Jurkat, Clone E6-1 (cell line): ENCODE results near the gene GAS5.
"Not testable (repeated sequence)": the region's sequence is repeated elsewhere in the genome, so short reads cannot be mapped to it uniquely, and the experiment has no call there.

ENCODE experiments used
- DNase-seq: peaks from one replicate; pipeline ENCODE4 v3.0.0-alpha.2; 2011; ENCODE audit warnings: low read depth, low spot score
- H3K4me3 ChIP-seq: 2 replicates; pipeline ENCODE4 v1.5.1; 2011; ENCODE audit warnings: mild to moderate bottlenecking, low read length, control low read depth, moderate library complexity

The GAS5 gene

DNA sequence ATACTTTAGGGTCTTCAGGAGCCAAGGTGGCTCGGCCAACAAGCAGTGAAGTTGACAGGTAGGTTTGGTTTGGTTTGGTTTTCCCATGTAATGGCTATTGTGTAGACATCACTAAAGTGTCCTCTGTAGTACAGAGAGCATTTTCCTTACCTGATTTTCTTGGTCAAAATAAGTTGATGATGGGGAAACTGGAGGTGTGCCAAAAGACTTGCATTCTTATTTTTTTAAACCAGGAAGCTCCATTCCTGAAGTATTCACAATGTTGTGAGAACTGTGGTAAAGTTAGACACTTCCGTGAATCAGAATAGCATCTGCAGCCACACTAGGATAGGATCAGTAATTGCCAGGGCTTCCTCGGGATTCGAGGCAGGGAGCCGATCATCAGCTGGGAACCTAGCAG is 3.3 kb upstream of the GAS5 start:
- DNase-seq: no peak
- H3K4me3 ChIP-seq: no peak overlapping the region

DNA sequence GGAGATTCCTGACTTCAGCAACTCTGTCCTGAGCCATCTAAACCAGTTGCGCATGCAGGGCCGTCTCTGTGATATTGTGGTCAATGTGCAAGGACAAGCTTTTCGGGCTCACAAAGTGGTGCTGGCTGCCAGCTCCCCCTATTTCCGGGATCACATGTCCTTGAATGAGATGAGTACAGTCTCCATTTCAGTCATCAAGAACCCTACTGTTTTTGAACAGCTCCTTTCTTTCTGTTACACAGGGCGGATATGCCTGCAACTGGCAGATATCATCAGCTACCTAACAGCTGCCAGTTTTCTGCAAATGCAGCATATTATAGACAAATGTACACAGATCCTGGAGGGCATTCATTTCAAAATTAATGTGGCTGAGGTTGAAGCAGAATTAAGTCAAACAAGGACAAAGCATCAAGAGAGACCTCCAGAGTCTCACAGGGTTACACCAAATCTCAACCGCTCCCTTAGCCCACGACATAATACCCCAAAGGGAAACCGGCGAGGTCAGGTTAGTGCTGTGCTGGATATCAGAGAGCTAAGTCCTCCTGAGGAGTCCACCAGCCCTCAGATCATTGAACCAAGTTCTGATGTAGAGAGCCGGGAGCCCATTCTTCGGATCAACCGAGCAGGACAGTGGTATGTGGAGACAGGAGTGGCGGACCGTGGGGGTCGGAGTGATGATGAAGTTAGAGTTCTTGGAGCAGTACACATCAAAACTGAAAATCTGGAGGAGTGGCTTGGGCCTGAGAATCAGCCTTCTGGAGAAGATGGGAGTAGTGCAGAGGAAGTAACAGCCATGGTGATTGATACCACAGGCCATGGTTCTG is 2.7 kb upstream of the GAS5 start:
- peak overlapping the region; percentile 32 for H3K4me3 ChIP-seq
- DNase-seq: peak; percentile 77

DNA sequence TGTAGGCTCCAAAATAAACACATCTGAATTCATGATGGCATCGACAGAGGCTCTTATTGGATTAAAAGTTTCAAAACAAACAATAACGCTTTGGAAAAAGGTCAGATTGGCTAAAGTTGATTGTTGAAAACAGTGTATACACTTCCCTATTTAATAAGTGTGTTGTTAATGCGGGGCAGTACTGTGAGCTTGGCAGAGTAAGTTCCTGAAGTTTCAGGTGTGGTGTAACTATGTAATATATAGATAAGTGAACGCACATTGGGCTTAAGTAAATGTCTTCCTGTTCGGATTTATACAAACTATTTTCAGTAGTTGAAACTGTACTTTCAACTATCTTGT is 1.2 kb upstream of the GAS5 start:
- DNase-seq: no peak
- peak overlapping the region; percentile 97 for H3K4me3 ChIP-seq

- DNase-seq: peak; percentile 87
- peak within 1 kb of the TSS; percentile 97 for H3K4me3 ChIP-seq
These were observed 654 bp upstream of the GAS5 start, which contains the start of gene ZBTB37 for GRCh38 chr1:173868266-173869020. TSS of gene ZBTB37 (plus strand) at chr1:173868380. CDS start at chr1:173870226, 1,846 bp downstream.

DNA sequence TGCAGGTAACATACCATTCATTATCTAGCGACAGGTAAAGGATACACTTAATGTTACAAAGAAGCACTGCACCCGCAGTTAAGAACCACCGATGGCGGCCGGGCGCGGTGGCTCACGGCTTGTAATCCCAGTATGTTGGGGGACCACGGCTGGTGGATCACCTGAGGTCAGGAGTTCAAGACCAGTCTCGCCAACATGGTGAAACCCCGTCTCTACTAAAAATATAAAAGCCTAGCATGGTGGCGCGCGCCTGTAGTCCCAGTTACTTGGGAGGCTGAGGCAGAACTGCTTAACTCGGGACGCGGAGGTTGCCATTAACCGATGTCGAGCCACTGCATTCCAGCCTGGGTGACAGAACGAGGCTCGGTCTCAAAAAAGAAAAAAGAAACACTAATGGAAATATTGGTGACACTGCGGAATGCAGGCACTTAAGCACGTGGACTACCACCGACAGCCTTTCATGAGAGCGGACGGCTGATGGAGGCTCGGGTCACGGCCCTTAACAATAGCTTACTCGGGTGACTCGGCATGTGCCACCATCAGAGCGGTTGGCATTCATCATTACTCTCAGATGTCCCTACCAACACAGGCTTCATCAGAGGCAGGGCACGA is 542 bp downstream of the GAS5 start:
- no peak for DNase-seq
- H3K4me3 ChIP-seq: peak overlapping the region; percentile 97

DNA sequence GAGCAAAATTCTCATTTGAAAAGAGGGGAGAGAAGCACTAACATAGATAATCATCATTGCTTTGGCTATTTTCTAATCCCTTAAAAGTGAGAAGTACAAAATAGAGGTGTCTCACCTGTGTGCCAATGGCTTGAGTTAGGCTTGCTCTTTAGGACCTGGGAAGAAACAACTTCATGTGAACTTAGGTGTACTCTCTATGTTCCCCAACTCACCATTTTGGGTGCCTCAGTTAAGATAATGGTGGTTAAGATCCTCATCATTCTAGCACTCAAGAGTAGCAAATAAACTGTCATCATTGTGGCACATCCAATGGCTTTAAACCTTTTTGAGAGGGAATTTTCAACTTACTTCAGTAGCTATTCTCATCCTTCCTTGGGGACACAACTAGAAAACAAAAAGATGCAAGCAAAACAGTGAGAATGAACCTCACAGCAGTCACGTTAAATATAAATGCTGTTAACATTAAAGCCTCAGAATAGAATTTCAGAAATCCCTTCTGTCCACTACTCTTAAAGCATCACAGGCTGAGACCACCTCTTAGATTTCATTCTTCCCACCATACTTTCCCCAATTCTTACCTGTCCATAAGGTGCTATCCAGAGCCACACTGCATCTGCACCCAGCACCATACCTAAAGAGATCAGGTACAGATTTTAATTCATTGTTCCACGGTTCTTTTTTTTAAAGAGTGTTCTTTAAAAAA is 1.2 kb downstream of the GAS5 start:
- H3K4me3 ChIP-seq: peak overlapping the region; percentile 97
- no peak for DNase-seq

DNA sequence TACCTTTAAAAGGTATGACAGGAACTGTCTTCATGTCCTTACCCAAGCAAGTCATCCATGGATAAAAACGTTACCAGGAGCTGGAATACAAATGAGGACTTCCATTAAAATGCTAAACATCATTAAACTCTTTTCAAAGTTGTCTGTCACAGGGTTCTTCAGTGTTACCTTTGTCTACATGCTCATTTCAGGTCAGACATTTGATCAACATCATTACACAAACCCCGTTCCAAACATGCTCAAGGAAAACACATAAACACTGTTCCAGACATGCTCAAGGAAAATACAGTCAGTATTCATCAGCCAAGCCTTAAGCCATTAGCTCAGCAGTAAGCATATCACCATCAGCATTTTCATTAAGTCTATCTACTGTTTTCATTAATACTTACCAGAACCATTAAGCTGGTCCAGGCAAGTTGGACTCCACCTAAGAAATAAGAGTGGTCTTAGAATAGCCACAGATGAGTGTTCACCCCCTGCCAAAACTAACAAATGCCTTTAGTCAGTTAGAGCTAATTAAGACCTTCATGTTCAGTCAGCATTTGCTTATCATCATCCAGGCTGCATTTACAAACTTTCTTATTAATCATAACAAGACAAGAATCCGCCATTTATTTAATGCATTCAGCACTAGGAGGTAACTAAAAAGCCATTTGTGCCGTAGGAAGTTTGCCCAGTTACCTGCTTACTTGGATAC is 2.2 kb downstream of the GAS5 start:
- H3K4me3 ChIP-seq: peak overlapping the region; percentile 97
- DNase-seq: no peak

DNA sequence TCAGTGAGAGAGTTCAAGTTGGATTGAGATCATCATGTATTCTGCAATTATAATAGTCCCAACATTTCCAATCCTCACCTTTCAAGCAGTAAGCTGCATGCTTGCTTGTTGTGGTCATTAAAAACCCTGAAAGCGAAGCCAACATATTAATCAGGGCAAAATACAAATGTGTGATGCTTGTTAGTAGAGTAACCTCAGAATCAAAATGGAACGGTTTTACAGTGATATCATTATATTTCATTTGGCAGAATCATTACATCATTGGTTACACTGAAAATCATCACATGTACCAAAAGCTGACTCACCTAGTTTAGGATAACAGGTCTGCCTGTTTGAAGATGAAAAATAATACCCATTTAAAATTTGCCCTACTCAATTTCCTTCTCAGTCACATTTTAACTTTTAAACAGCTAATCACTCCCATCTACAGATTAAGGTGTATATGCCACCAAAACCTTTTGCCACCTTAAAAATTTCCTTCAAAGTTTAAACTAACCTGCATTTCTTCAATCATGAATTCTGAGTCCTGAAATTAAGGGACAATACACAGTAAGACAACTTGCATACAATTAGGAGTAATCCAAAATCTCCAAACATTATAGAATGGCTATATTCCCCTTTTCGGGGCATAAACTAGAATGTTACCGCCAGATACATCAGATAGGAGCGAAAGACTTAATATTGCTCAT is 3.5 kb downstream of the GAS5 start:
- no peak overlapping the region for H3K4me3 ChIP-seq
- DNase-seq: no peak

DNA sequence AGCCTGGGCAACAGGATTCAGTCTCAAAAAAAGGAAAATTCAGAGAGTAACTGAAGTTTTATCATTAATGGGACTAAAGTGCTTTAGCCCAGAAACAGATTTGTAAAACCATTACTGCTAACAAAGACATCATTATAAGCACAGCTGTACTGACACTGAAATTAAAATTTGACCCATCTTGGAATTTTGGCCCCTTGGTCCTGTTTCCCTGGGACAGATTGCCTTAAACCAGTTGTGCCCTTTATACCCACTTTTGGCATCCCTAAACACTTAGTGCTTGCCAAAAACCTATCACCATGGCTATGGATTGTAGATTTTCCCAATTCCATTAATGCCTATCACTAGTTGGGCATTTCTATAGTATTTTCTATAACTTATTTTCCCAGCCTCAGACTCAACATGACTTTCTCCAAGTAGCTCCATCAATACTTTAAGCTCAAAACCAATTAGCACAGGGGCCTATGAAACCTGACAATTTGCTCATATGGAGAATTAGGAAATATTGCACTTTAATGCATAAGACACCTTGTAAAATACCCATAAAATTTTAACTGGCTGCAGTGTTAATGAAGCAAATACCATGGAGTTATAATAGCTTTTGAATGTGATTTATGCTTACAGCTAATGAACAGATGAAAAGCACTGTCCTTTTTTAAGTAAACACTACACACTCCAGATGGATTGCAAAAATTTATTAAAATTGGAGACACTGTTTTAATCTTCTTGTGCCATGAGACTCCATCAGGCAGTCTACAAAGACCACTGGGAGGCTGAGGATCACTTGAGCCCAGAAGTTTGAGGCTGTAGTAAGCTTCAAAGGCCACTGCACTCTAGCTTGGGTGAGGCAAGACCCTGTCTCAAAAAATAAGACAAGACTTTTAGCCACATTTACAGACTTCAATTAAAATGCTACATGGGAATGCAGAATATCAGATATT is 4.3 kb downstream of the GAS5 start:
- no peak for DNase-seq
- no peak overlapping the region for H3K4me3 ChIP-seq

DNA sequence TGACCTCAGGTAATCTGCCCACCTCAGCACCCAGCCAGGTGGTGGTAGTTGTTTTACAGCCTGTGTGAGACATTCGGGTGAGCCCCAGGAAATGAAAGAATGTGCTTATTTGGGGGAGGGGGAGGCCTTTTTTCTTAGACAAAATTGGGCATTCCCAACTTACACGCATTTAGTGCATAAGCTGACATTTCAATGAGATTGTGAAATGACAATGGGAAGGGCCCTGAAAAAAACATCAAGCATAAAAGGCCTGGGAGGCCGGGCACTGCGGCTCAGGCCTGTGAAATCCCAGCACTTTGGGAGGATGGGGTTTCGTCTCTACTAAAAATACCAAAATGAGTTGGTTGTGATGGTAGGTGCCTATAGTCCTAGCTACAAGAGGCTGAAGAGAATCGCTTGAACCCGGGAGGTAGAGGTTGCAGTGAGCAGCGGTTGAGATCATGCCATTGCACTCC is 5.0 kb downstream of the GAS5 start:
- no peak for DNase-seq
- no peak overlapping the region for H3K4me3 ChIP-seq

DNA sequence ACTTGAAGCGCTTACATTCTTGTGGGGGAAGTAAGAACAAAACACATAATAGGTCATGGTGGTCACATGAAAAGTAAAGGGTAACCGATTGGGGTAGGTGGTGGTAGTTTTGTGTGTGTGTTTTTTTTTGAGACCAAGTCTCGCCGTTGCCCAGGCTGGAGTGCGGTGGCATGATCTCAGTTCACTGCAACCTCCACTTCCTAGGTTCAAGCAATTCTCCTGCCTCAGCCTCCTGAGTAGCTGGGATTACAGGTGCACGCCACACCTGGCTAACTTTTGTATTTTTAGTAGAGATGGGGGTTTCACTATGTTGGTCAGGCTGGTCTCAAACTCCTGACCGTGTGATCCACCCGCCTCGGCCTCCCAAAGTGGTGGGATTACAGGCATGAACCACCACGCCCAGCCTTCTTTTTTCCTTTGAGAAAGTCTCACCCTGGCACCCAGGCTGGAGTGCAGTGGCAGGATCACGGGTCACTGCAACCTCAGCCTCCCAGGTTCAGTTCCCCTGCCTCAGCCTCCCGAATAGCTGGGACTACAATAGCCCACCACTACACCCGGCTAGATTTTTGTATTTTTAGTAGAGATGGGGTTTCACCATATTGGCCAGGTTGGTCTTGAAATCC is 5.5 kb downstream of the GAS5 start:
- not testable (repeated sequence) for H3K4me3 ChIP-seq, DNase-seq

- no peak for DNase-seq
- H3K4me3 ChIP-seq: no peak overlapping the region
These were observed 6.1 kb downstream of the GAS5 start for GRCh38 chr1:173861731-173862145.

DNA sequence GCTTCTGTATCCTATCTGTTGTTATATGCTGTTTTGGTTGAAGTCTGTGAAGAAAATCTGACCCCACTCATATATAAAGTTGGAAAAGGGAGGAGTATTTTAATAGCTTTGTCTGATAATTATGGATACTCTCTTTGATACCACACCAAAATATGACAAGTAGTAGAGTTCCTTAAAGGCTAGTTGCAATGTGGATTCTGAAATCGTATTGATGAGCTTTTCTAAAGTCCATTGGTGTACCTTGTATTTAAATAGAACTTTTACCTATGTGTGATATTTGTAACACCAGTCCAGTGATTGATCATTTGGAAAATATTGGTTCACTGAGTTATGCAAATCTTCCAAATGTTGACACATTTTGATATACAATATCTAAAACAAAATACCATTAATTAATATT is 7.7 kb downstream of the GAS5 start:
- no peak for DNase-seq
- H3K4me3 ChIP-seq: no peak overlapping the region

- not testable (repeated sequence) for DNase-seq, H3K4me3 ChIP-seq
These were observed 8.2 kb downstream of the GAS5 start for GRCh38 chr1:173859547-173859946.

DNA sequence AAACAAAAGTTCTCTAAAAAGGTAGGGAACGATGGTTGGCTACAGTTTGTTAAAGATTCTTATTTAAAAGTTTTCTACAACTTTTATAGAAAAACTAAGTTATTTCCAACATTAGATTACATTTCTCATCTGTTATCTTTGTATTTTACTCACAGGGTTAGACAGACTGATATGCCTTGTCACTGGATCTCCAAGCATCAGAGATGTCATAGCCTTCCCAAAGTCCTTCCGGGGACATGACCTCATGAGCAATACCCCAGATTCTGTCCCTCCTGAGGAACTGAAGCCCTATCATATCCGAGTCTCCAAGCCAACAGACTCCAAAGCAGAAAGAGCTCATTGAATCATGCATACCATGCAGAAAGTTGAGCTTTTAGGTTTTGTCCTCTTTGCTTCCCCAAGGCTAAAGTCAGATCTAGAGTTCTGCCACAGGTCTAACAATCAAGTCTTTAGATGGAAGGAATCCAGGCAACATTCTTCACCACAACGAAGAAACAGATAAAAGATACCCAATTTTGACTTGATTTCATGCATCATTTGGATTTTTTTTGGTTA is 10.3 kb downstream of the GAS5 start:
- H3K4me3 ChIP-seq: no peak overlapping the region
- no peak for DNase-seq

GRCh38 chr1:173856903-173857302 is 10.9 kb downstream of the GAS5 start:
- no peak overlapping the region for H3K4me3 ChIP-seq
- no peak for DNase-seq

DNA sequence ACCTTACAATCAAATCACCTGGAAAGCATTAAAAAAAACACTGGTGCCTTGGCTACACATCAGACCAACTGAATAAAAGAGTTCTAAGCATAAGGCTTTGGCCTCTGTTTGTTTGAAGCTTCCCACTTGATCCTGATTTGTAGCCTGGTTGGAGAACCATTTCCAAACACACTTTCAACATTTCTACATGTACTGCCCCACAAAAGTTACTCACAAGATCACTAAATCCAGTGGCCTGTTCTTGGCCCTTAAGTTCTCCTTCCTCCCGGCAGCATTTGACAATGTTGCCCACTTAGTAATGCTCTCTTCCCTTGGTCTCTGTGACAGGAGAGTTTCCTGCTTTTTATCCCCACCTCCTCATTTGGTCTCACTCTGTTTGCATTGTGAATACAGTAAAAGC is 11.8 kb downstream of the GAS5 start:
- no peak for DNase-seq
- no peak overlapping the region for H3K4me3 ChIP-seq
